Skin epidermis (tissue), 12 donors: ENCODE data around the gene LINGO3.

ENCODE experiments used
- H3K27ac ChIP-seq, 21 experiments: fragments of 200-600 bp; sonication (generic) in 11 of 21; one replicate each; pipeline ENCODE4 v1.5.0; 2020; ENCODE audit warnings: mild to moderate bottlenecking in 3 of 21, inconsistent platforms in 2 of 21, moderate library complexity in 2 of 21
- H3K4me3 ChIP-seq, 7 experiments: fragments of 200-600 bp; sonication (generic) in 2 of 7; one replicate each; pipeline ENCODE4 v1.5.0; 2020; ENCODE audit warnings: inconsistent platforms in 2 of 7, mild to moderate bottlenecking in 2 of 7, moderate library complexity in 1 of 7

LINGO3 gene

GRCh38 chr19:2288338-2288817 is 19.6 kb downstream of the LINGO3 start:
- Histone ChIP-seq H3K27ac (peak overlapping the region in 7 of 21 experiments; percentile 12 to 86 (median 69)), H3K4me3 (no peak overlapping the region)

GRCh38 chr19:2287585-2288337 is 20.2 kb downstream of the LINGO3 start:
- no peak overlapping the region for H3K4me3 ChIP-seq
- H3K27ac ChIP-seq: peak overlapping the region in 3 of 21 experiments; percentile 2 to 81 (median 8)

GRCh38 chr19:2286402-2287140 is 21.4 kb downstream of the LINGO3 start:
- Histone ChIP-seq H3K27ac (no peak overlapping the region), H3K4me3 (no peak overlapping the region)

- H3K27ac ChIP-seq: no peak overlapping the region
Observed at GRCh38 chr19:2283835-2284507, 24.0 kb downstream of the LINGO3 start.

GRCh38 chr19:2282862-2283237 is 25.1 kb downstream of the LINGO3 start:
- peak overlapping the region in 1 of 7 experiments; percentile 11 for H3K4me3 ChIP-seq
- peak overlapping the region in 4 of 21 experiments; percentile 42 to 72 (median 58) for H3K27ac ChIP-seq

More at GRCh38 chr19:2283835-2284507, 24.0 kb downstream of the LINGO3 start:
- no peak overlapping the region for H3K4me3 ChIP-seq

GRCh38 chr19:2282062-2282861 is 25.7 kb downstream of the LINGO3 start, which contains the start of gene PEAK3:
Gene PEAK3 (minus strand): TSS chr19:2282175. CDS start chr19:2280931, 1,244 bp downstream.
- peak within 1 kb of the TSS in 15 of 21 experiments; percentile 12 to 72 (median 50) for H3K27ac ChIP-seq
- peak within 1 kb of the TSS in 4 of 7 experiments; percentile 11 to 32 (median 20) for H3K4me3 ChIP-seq

GRCh38 chr19:2281265-2282061 is 26.5 kb downstream of the LINGO3 start:
- H3K27ac ChIP-seq: peak overlapping the region in 15 of 21 experiments; percentile 12 to 72 (median 50)
- H3K4me3 ChIP-seq: peak overlapping the region in 4 of 7 experiments; percentile 11 to 32 (median 20)

- Histone ChIP-seq H3K27ac (no peak overlapping the region), H3K4me3 (no peak overlapping the region)
Observed at GRCh38 chr19:2280633-2281264, 27.2 kb downstream of the LINGO3 start.

GRCh38 chr19:2278459-2279158 is 29.3 kb downstream of the LINGO3 start:
- no peak overlapping the region for H3K4me3 ChIP-seq
- no peak overlapping the region for H3K27ac ChIP-seq

- Histone ChIP-seq H3K27ac (no peak overlapping the region), H3K4me3 (no peak overlapping the region)
Observed at GRCh38 chr19:2277138-2277537, 30.8 kb downstream of the LINGO3 start.

- H3K4me3 ChIP-seq: peak overlapping the region in 1 of 7 experiments; percentile 18
- peak overlapping the region in 4 of 21 experiments; percentile 16 to 46 (median 32) for H3K27ac ChIP-seq
Observed at GRCh38 chr19:2276429-2276986, 31.4 kb downstream of the LINGO3 start.

- peak overlapping the region in 7 of 21 experiments; percentile 14 to 46 (median 26) for H3K27ac ChIP-seq
- H3K4me3 ChIP-seq: peak overlapping the region in 1 of 7 experiments; percentile 18
Observed at GRCh38 chr19:2275588-2276428, 32.1 kb downstream of the LINGO3 start.

- Histone ChIP-seq H3K4me3 (no peak overlapping the region), H3K27ac (peak overlapping the region in 5 of 21 experiments; percentile 14 to 34 (median 23))
Observed at GRCh38 chr19:2274931-2275535, 32.9 kb downstream of the LINGO3 start.

- peak overlapping the region in 1 of 7 experiments; percentile 91 for H3K4me3 ChIP-seq
- H3K27ac ChIP-seq: peak overlapping the region in 14 of 21 experiments; percentile 31 to 99 (median 64)
Observed at GRCh38 chr19:2274185-2274711, 33.7 kb downstream of the LINGO3 start.
